Measurements from ENCODE around the gene GPATCH4. TPM values are rescaled to one million over a fixed set of nuclear protein-coding genes. Genes with fewer than 3 reads are reported as not detected.

Gene GPATCH4
- total and polyA plus RNA-seq, 8 donors = 9.0 to 24.1 (median 13.2) TPM

DNA sequence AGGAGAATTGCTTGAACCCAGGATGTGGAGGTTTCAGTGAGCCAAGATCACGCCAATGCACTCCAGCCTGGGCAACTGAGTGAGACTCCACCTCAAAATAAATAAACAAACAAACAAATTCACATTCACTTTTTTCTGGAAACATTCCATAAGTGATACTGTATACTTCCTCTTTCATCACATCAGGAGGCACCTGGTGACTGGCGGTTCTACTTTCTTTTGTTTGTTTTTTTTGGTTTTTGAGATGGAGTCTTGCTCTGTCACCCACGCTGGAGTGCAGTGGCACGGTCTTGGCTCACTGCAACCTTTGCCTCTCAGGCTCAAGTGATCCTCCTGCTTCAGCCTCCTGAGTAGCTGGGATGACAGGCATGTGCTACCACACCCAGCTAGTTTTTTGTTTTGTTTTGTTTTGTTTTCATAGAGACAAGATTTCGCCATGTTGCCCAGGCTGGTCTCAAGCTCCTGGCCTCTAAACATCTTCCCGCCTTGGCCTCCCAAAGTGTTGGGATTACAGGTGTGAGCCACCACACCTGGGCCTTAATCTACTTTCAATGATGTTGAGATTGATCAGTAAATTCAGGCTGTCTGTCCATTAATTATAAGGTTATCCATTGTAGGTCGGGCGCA lies 28.7 kb upstream of the GPATCH4 start:
- Histone ChIP-seq H3K27me3 (peaks cover 5 to 97% (median 46%) of the 10 kb centered on the region in 3 donors), H3K27ac (no peak overlapping the region), H3K9me3 (no peaks in the 10 kb centered on the region), H3K4me3 (no peak overlapping the region), H3K4me1 (peaks cover 8 to 13% (median 11%) of the 10 kb centered on the region in 4 donors), H3K36me3 (no peaks in the 10 kb centered on the region)
- no peak for DNase-seq
- intact Hi-C loops (cut with DNase I; ENCODE audit: low total_unique reads) = no loop called here
- WGBS, 5 donors = 66 to 75% (median 71%) methylated on average over 8 of the region's 8 CpGs
- TF ChIP-seq POLR2AphosphoS5 (IDR thresholded peaks at IDR 0.05) (no peak), POLR2A (IDR thresholded peaks at IDR 0.05) (no peak), EP300 (IDR thresholded peaks at IDR 0.05) (no peak)
- TF ChIP-seq, protein P1, sequence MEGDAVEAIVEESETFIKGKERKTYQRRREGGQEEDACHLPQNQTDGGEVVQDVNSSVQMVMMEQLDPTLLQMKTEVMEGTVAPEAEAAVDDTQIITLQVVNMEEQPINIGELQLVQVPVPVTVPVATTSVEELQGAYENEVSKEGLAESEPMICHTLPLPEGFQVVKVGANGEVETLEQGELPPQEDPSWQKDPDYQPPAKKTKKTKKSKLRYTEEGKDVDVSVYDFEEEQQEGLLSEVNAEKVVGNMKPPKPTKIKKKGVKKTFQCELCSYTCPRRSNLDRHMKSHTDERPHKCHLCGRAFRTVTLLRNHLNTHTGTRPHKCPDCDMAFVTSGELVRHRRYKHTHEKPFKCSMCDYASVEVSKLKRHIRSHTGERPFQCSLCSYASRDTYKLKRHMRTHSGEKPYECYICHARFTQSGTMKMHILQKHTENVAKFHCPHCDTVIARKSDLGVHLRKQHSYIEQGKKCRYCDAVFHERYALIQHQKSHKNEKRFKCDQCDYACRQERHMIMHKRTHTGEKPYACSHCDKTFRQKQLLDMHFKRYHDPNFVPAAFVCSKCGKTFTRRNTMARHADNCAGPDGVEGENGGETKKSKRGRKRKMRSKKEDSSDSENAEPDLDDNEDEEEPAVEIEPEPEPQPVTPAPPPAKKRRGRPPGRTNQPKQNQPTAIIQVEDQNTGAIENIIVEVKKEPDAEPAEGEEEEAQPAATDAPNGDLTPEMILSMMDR (IDR thresholded peaks at IDR 0.05) = no peak

DNA sequence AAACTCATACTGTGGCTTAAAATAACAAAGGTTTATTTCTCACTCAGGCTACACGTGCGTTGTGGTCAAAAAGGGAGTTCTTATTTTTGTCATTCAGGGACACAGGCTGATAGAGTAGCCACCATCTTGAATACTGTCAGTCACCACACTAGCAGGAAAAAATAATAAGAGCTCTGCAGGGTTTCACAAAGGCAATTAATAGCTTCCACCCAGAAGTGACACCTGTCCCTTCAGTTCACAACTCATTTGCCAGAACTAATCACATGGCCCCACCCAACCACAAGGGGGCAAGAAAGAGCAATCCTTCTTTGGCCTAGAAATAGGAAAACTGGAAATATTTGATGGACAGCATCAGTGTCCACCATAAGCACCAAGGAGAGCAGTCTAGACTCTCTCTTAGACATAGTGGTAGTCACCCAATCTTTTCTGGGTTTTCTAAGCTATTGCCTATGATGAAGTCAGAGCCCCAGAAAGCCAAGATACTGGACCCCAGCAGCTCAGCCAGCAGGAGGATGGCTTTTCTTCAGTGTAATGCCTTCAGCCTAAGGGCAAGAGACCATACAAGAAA lies 26.1 kb upstream of the GPATCH4 start:
- DNase-seq = peak; percentile 43 to 62
- H3K4me3 ChIP-seq = no peak overlapping the region
- peaks cover 23 to 27% (median 26%) of the 10 kb centered on the region in 4 donors for H3K4me1 ChIP-seq
- TF ChIP-seq, protein P1 (IDR thresholded peaks at IDR 0.05) = peak in 5 of 7 experiments; percentile 22 to 61 (median 56)
- TF ChIP-seq EP300 (IDR thresholded peaks at IDR 0.05) = no peak
- H3K27me3 ChIP-seq = peaks cover 21 to 97% (median 59%) of the 10 kb centered on the region in 3 donors
- no peaks in the 10 kb centered on the region for H3K36me3 ChIP-seq
- 49 to 79% (median 76%) methylated on average over 2 of the region's 2 CpGs for WGBS, 5 donors
- no peaks in the 10 kb centered on the region for H3K9me3 ChIP-seq
- intact Hi-C loops (cut with DNase I; ENCODE audit: low total_unique reads) = no loop called here
- H3K27ac ChIP-seq = no peak overlapping the region

DNA sequence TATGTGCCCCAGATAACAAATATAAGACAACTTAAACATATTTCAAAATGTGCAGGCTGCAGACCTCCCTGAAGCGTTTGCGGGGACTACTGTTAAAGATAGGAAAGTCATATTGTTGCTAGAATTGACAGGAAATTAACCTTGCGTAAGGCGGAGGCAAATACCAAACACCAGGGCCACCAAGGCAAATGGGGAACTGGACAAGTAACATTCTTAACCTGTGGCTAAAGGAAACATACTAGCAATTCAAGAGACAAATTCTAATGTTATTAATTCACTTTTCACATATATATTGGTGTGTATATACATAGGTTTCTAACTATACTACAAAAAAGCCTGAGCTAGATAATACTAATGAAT lies 24.8 kb upstream of the GPATCH4 start:
- no peak for DNase-seq
- TF ChIP-seq EP300 (IDR thresholded peaks at IDR 0.05) (no peak), POLR2AphosphoS5 (IDR thresholded peaks at IDR 0.05) (no peak), POLR2A (IDR thresholded peaks at IDR 0.05) (no peak)
- TF ChIP-seq, protein P1 (IDR thresholded peaks at IDR 0.05) = no peak
- H3K4me1 ChIP-seq = peaks cover 23 to 27% (median 26%) of the 10 kb centered on the region in 4 donors
- H3K27ac ChIP-seq = no peak overlapping the region
- intact Hi-C loops (cut with DNase I; ENCODE audit: low total_unique reads) = no loop called here
- peak overlapping the region in 1 of 4 donors; percentile 54 for H3K4me3 ChIP-seq
- no peaks in the 10 kb centered on the region for H3K36me3 ChIP-seq
- no peaks in the 10 kb centered on the region for H3K9me3 ChIP-seq
- WGBS, 5 donors = 39 to 46% (median 43%) methylated on average over 4 of the region's 4 CpGs
- peaks cover 21 to 97% (median 63%) of the 10 kb centered on the region in 3 donors for H3K27me3 ChIP-seq

DNA sequence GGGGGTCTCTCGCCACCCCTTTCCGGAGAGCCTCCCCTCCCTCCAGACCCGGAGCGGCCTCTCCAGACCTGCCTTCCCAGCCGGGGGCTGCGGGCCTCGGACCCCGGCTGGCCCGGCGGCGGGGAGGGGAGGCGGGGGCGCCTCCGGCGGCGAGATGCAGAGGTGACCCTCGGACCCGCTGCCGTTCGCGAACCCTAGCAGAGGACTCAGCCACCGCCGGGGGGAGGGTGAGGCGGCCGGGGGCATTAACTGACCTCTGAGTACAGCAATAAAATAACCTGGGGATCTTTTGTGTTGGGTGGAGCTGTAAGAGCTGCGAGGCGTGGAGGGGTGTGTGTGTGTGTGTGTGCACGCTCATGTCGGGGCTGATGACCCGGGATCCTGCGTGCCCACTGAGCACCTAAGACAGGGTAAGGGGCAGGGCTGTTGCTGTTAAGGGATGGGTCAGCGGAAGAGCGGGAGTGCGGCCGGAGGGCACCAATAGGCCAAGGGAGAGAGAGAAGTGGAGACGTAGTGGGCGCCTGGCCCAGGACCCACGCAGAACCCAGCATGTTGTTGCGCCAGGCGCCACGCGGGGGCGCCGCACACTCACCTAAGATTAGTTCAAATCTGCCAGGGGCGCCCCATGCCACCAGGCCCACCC lies 24.3 kb upstream of the GPATCH4 start:
- peak; percentile 61 to 81 for DNase-seq
- 0 to 2% (median 1%) methylated on average over 20 to 45 of the region's 45 CpGs for WGBS, 5 donors
- Histone ChIP-seq H3K4me3 (peak overlapping the region; percentile 34 to 54 (median 36)), H3K9me3 (no peaks in the 10 kb centered on the region), H3K27ac (peak overlapping the region in 1 of 5 donors; percentile 24), H3K4me1 (peaks cover 23 to 27% (median 26%) of the 10 kb centered on the region in 4 donors), H3K27me3 (peaks cover 21 to 97% (median 60%) of the 10 kb centered on the region in 3 donors), H3K36me3 (no peaks in the 10 kb centered on the region)
- TF ChIP-seq EP300 (IDR thresholded peaks at IDR 0.05) (no peak), POLR2A (IDR thresholded peaks at IDR 0.05) (no peak)
- TF ChIP-seq, protein P1 (IDR thresholded peaks at IDR 0.05) = peak in 5 of 7 experiments; percentile 38 to 84 (median 70)
- intact Hi-C loops (cut with DNase I; ENCODE audit: low total_unique reads) = no loop called here

Data from stomach (tissue), 9 donors.